Activated naive CD4-positive, alpha-beta T cell treated with Interleukin-2 at 50 U/mL for 16 hours (primary cell): Measurements from ENCODE around the gene CMPK2.
"Not testable (repeated sequence)": the region's sequence is repeated elsewhere in the genome, so short reads cannot be mapped to it uniquely, and the experiment has no call there.

Experiments used
- DNase-seq: peaks from one replicate; pipeline ENCODE4 v3.0.0-alpha.2; 2020

CMPK2 gene

GRCh38 chr2:6880200-6880733, 14.6 kb upstream of the CMPK2 start:
- no peak for DNase-seq

GRCh38 chr2:6879011-6879410, 13.3 kb upstream of the CMPK2 start:
- DNase-seq, result no peak

- DNase-seq, result no peak
Measured at GRCh38 chr2:6878549-6878948, 12.8 kb upstream of the CMPK2 start.

- peak; percentile 22 for DNase-seq
Measured at GRCh38 chr2:6877402-6878304, 11.9 kb upstream of the CMPK2 start, which contains the start of gene RSAD2. Gene RSAD2 (plus strand): TSS chr2:6877777. CDS start chr2:6877801, 24 bp downstream.

- DNase-seq, result no peak
Measured at GRCh38 chr2:6876309-6876708, 10.6 kb upstream of the CMPK2 start.

- no peak for DNase-seq
Measured at GRCh38 chr2:6874032-6874431, 8.3 kb upstream of the CMPK2 start.

GRCh38 chr2:6872394-6872793, 6.7 kb upstream of the CMPK2 start:
- DNase-seq, result no peak

GRCh38 chr2:6866982-6867381, 1.3 kb upstream of the CMPK2 start:
- DNase-seq, result no peak

GRCh38 chr2:6866275-6866671, 566 bp upstream of the CMPK2 start:
- peak; percentile 39 for DNase-seq

GRCh38 chr2:6864923-6865345, 773 bp downstream of the CMPK2 start:
- peak; percentile 36 for DNase-seq

- no peak for DNase-seq
Measured at GRCh38 chr2:6864231-6864754, 1.4 kb downstream of the CMPK2 start.

GRCh38 chr2:6863792-6864191, 1.9 kb downstream of the CMPK2 start:
- no peak for DNase-seq

GRCh38 chr2:6860296-6860695, 5.4 kb downstream of the CMPK2 start:
- DNase-seq, result no peak

GRCh38 chr2:6858466-6859027, 7.2 kb downstream of the CMPK2 start:
- DNase-seq, result not testable (repeated sequence)

GRCh38 chr2:6856548-6856920, 9.2 kb downstream of the CMPK2 start:
- DNase-seq, result no peak

- DNase-seq, result no peak
Measured at GRCh38 chr2:6855860-6856547, 9.7 kb downstream of the CMPK2 start.

GRCh38 chr2:6854416-6854815, 11.3 kb downstream of the CMPK2 start:
- no peak for DNase-seq

- DNase-seq, result no peak
Measured at GRCh38 chr2:6852195-6852594, 13.5 kb downstream of the CMPK2 start.

GRCh38 chr2:6846967-6847681, 18.6 kb downstream of the CMPK2 start:
- DNase-seq, result no peak

GRCh38 chr2:6846540-6846939, 19.2 kb downstream of the CMPK2 start:
- no peak for DNase-seq

GRCh38 chr2:6845903-6846302, 19.8 kb downstream of the CMPK2 start:
- DNase-seq, result no peak

GRCh38 chr2:6845312-6845711, 20.4 kb downstream of the CMPK2 start:
- DNase-seq, result no peak
